K562 (cell line): ENCODE data around the gene WASF2. TPM values are rescaled to one million over a fixed set of nuclear protein-coding genes. Genes with fewer than 3 reads are reported as not detected.

Experiments
- CBX1 ChIP-seq: sonication (generic); IDR thresholded peaks from 2 replicates; pipeline ENCODE4 v1.6.1; 2016; ENCODE audit warnings: antibody characterized with exemption, low read depth, mild to moderate bottlenecking
- FOXP4 ChIP-seq: sonication (generic); formaldehyde crosslinking; IDR thresholded peaks from 2 replicates; pipeline ENCODE4 v1.8.0; 2022; ENCODE audit warnings: mild to moderate bottlenecking, missing genetic modification reagents, borderline replicate concordance
- GABPB1 ChIP-seq: sonication (generic); formaldehyde crosslinking; IDR thresholded peaks from 2 replicates; pipeline ENCODE4 v1.8.0; 2022; ENCODE audit warnings: mild to moderate bottlenecking, missing genetic modification reagents
- HMG20A ChIP-seq: fragments of 450-650 bp; formaldehyde crosslinking; conservative IDR thresholded peaks from 2 replicates; pipeline ENCODE4 v1.4.0; 2020; ENCODE audit warnings: mild to moderate bottlenecking, mixed read lengths
- KLF16 ChIP-seq: IDR thresholded peaks from 2 replicates; pipeline ENCODE4 v1.6.1; 2016; ENCODE audit warnings: antibody characterized with exemption
- L3MBTL2 ChIP-seq: fragments of 450-650 bp; IDR thresholded peaks from 2 replicates; pipeline ENCODE4 v1.6.1; 2016; ENCODE audit warnings: mild to moderate bottlenecking, moderate library complexity
- RBM14 ChIP-seq: fragments of 200-400 bp; formaldehyde crosslinking; IDR thresholded peaks from 2 replicates; pipeline ENCODE4 v1.6.1; 2018; ENCODE audit warnings: low read depth, mild to moderate bottlenecking, low read length, moderate library complexity, borderline replicate concordance; ENCODE audit not compliant: insufficient read depth
- SIRT6 ChIP-seq: IDR thresholded peaks from one replicate; pipeline ENCODE4 v1.6.1; 2012; ENCODE audit warnings: low read depth, mild to moderate bottlenecking, control low read depth, inconsistent platforms, low read length, moderate library complexity
- ZBTB1 ChIP-seq: sonication (generic); formaldehyde crosslinking; IDR thresholded peaks from 2 replicates; pipeline ENCODE4 v1.8.1; 2023; ENCODE audit warnings: missing genetic modification reagents, low read depth, mild to moderate bottlenecking, borderline replicate concordance
- ZFX ChIP-seq: sonication (generic); formaldehyde crosslinking; IDR thresholded peaks from 2 replicates; pipeline ENCODE4 v1.8.0; 2022; ENCODE audit warnings: mild to moderate bottlenecking, missing genetic modification reagents, moderate library complexity
- ZNF395 ChIP-seq: fragments of 200-800 bp; sonication (Bioruptor generic); IDR thresholded peaks from 2 replicates; pipeline ENCODE4 v1.6.1; 2017; ENCODE audit warnings: missing genetic modification characterization, missing compliant biosample characterization
- ZNF639 ChIP-seq, 2 experiments: fragments of 200-800 bp in 1 of 2; sonication (Bioruptor generic) in 1 of 2; sonication (generic) in 1 of 2; formaldehyde crosslinking in 1 of 2; IDR thresholded peaks in 1 of 2; conservative IDR thresholded peaks in 1 of 2; 2 replicates each; pipeline versions ENCODE4 v1.5.0 to v1.6.1; 2016 to 2020; ENCODE audit warnings: missing compliant biosample characterization in 1 of 2, missing genetic modification characterization in 1 of 2, missing genetic modification reagents in 1 of 2
- polyA plus RNA-seq, 8 experiments: library from polyadenylated mRNA; depleted of rRNA in 4 of 8; stranded (reverse) in 5 of 8; unstranded in 3 of 8; fragments of >200 nt; fragmentation: Nextera tagmentation in 2 of 8; fragmentation: Illumina TruSeq in 1 of 8; extraction: Ambion mirVana in 2 of 8; extraction: Trizol in 1 of 8; gene quantifications; 2 replicates each; pipeline versions ENCODE4 v1.2.1 to v1.2.3, GENCODE V29; 2011 to 2014; ENCODE audit warnings: inconsistent platforms in 1 of 8, missing spikeins in 1 of 8
- total RNA-seq, 7 experiments: library from RNA; depleted of rRNA in 6 of 7; stranded (reverse); fragments of >200 nt in 6 of 7; fragmentation: Illumina TruSeq in 2 of 7; extraction: Trizol in 2 of 7; gene quantifications; 2 replicates each; pipeline versions ENCODE4 v1.2.1 to v1.2.3, GENCODE V29; 2011 to 2021; ENCODE audit warnings: low replicate concordance in 1 of 7
- TF ChIP-seq, protein P1 (sequence below), 2 experiments: fragments of 150-350 bp in 1 of 2; IDR thresholded peaks; 2 replicates each; pipeline ENCODE4 v1.6.1; 2012 to 2016; ENCODE audit warnings: low read depth in 2 of 2, low read length in 2 of 2, mild to moderate bottlenecking in 1 of 2, moderate library complexity in 1 of 2

Gene WASF2
- total and polyA plus RNA-seq, 9 of the 15 experiments (the other 6 are each of a cell fraction or from before 2014, with no cell fraction given), result 8.2 to 163 (median 31.2) TPM

- peak; percentile 73 for TF ChIP-seq GABPB1 (CRISPR knock-in tag)
- no peak for TF ChIP-seq RBM14
- TF ChIP-seq ZNF395 (CRISPR knock-in tag), result no peak
- 0 out of 4 replicates have a peak, but pooled peaks of 1 of the 2 experiments have one; percentile 31 for TF ChIP-seq ZNF639 (CRISPR knock-in tag; conservative IDR thresholded peaks at IDR 0.05 in 1 of 2, IDR thresholded peaks at IDR 0.05 in 1 of 2)
- peak; percentile 38; the same call in 1 of the 2 replicates for TF ChIP-seq L3MBTL2
- TF ChIP-seq, protein P1, sequence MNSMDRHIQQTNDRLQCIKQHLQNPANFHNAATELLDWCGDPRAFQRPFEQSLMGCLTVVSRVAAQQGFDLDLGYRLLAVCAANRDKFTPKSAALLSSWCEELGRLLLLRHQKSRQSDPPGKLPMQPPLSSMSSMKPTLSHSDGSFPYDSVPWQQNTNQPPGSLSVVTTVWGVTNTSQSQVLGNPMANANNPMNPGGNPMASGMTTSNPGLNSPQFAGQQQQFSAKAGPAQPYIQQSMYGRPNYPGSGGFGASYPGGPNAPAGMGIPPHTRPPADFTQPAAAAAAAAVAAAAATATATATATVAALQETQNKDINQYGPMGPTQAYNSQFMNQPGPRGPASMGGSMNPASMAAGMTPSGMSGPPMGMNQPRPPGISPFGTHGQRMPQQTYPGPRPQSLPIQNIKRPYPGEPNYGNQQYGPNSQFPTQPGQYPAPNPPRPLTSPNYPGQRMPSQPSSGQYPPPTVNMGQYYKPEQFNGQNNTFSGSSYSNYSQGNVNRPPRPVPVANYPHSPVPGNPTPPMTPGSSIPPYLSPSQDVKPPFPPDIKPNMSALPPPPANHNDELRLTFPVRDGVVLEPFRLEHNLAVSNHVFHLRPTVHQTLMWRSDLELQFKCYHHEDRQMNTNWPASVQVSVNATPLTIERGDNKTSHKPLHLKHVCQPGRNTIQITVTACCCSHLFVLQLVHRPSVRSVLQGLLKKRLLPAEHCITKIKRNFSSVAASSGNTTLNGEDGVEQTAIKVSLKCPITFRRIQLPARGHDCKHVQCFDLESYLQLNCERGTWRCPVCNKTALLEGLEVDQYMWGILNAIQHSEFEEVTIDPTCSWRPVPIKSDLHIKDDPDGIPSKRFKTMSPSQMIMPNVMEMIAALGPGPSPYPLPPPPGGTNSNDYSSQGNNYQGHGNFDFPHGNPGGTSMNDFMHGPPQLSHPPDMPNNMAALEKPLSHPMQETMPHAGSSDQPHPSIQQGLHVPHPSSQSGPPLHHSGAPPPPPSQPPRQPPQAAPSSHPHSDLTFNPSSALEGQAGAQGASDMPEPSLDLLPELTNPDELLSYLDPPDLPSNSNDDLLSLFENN (IDR thresholded peaks at IDR 0.05; ENCODE audit: low read depth in 2 of 2, low read length in 2 of 2), result peak in 1 of 2 experiments; percentile 10; a peak in 1 of 4 replicates
- TF ChIP-seq KLF16, result peak; percentile 36; the same call in 1 of the 2 replicates
- TF ChIP-seq ZFX (CRISPR knock-in tag), result peak; percentile 62
- TF ChIP-seq CBX1, result peak; percentile 54; the same call in 1 of the 2 replicates
- TF ChIP-seq HMG20A (CRISPR knock-in tag), result no peak
- TF ChIP-seq SIRT6, result no peak
- no peak for TF ChIP-seq FOXP4
- TF ChIP-seq ZBTB1 (CRISPR knock-in tag), result 0 out of 2 replicates have a peak, but pooled peaks have one; percentile 26
Measured at GRCh38 chr1:27366411-27367159, 123.4 kb downstream of the WASF2 start, which contains the start of gene MAP3K6 (continued).
